ENCODE results near the gene GBX1.

The GBX1 gene

DNA sequence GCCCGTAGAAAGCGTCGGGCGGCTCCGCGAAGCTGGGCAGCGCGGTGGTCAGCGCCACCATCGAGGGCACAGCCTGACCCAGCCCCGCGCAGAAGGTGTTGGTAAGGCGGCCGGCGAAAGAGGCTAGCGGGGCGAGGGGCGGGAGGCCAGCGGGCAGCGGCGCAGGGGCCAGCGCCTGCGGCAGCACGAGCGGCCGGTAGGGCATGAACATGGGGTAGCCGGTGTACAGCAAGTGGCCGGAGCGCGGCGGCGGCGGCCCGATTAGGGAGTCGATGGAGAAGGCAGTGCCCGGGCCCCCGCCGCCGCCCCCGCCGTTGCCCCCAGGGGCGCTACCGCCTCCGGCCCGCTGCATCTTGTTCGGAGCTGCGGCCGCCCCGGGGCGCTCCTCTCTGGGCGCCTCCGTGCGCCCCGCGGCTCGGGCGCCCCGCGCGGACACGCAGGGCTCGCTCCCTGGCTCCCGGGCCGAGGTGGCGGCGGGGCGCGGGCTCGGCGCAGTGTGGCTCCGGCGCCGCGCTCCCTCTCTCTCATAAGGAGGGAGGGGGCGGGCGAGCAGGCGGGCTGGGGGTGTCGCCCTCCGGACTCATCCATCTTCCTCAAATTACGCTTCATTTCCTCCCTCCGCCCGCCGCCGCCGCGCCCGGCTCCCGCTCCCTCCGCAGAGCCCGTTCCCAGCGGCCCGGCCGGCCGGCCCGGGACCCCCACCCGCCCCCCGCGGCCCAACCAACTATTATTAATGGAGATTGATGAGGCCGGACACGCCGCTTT lies at the start of gene GBX1:
Gene GBX1 (minus strand): TSS at position 498 of the 765 bp plus-strand sequence. CDS start 146 bp downstream, at position 352.
- no peak for DNase-seq (ENCODE audit: low spot score)

DNA sequence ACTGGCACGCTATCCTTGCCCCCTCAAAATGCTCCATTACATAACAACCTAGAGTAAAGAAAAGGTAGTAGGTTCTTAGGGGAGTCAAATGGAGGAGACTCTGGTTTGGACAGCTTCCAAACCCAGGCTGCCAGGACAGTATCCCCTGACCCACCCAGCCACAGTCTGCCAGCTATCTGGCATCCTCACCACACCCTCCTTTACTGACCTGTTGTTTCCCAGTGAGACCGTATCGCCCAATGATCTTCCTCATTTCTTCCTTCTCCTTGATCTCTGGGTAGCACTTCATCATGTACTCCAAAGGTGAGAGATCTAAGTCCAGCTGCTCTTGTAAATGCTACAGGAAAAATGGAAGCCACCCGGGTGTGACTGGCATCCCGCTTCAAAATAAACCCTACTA lies 47.9 kb upstream of the GBX1 start:
- FAIRE-seq = no peak
- DNase-seq (ENCODE audit: low spot score) = no peak

More for the DNA sequence above, at the start of gene GBX1:
- FAIRE-seq = no peak

DNA sequence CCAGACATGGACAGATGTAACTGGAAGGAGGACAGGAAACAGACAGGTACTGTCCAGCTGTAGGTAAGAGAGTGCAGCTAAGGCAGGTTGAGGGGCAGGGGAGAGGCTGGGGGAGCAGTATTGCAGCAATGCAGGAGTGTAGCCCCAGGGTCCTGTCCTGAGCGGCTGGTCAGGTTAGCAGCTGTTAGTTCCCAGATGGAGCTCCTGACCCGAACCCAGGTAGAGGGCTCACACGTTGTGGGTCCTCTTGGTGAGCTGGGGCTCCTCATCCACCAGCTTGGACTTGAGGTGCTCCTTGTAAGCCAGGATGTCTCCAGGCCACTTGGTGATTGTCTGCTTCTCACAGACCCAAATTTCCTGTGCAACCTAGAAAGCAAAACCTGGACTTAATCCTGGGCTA lies 46.3 kb upstream of the GBX1 start:
- DNase-seq (ENCODE audit: low spot score) (no peak), FAIRE-seq (no peak)

DNA sequence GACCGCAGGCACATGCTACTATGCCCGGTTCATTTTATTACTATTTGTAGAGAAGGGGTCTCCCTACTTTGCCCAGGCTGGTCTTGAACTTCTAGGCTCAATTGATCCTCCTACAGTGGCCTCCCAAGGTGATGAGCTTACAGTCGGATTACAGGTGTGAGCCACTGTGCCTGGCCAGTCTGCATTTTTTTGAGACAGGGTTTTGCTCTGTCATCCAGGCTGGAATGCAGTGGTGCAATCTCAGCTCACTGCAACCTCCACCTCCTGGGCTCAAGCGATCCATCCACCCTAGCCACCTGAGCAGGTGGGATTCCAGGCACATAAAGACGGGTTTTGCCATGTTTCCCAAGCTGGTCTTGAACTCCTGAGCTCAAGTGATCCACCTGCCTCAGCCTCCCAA lies 45.1 kb upstream of the GBX1 start:
- DNase-seq (ENCODE audit: low spot score) = no peak

DNA sequence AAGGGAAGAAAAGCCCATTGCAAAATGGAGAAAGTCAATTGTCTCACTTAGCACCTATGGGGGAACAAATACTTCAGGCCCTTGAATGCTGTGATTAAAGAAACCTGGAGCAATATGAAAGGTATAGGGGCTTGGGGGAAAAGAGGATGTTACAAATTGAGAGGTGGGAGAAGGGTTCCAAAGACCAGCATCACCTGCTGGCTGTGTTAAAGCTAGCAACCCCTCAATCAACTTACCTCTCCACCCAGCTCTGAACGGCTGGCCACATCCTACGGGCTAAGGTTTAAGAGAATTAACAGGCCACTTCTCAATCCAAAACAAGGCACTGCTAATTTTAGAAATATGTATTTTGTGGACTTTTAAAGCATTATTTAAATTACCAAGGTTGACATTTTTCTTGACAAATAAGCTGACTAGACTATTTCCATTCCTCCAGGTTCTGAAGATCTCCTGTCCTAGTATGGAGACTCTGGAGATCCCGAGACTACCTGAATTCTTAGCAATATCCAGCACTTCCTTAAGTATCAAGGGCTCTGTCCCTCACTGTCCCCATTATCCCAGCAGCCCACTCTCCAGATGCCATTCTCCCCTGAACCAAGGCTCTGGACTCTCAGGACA lies 43.8 kb upstream of the GBX1 start:
- no peak for FAIRE-seq

More for the DNA sequence above, 45.1 kb upstream of the GBX1 start:
- no peak for FAIRE-seq

DNA sequence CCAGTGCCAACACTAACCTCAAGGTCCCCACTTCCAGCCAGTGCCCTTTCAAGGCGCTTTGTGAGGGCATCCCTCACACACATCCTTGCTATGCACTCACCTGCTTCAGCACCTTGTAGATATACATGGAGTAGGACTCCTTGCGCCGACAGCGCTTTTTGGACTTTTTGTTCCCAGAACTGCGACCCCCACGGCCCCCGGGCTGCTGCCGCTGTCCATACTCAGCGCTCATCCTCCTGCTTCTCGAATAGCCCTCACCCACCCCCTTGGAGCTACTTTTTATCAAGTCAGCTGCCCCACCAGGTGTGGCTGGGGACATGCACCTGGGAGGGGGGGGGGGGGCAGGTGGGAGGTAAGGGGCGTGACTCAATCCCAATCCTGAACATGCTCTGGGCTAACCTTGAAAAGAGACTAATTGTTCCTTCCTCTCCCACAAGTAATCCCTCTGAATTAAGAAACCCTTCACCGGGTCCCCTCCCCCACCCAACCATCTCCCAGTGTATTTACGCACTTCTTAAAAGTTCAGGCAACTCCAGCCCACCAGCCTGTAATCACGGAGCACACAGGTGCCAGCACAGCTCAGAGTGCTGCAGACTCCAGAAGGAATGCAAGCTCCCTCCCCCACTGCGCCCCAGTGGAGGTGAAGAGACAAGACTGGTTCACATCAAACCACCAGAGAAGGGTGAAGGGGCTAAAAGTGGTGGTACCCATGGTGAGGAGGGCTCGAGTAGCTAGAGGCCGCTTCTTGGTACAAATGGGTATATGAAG lies 42.8 kb upstream of the GBX1 start, which contains the start of gene H2BK1:
Gene H2BK1 (minus strand): TSS at position 402 of the 768 bp plus-strand sequence. CDS start 170 bp downstream, at position 232.
- DNase-seq (ENCODE audit: low spot score) (no peak), FAIRE-seq (no peak)

More for the DNA sequence above, 43.8 kb upstream of the GBX1 start:
- DNase-seq (ENCODE audit: low spot score) = no peak

DNA sequence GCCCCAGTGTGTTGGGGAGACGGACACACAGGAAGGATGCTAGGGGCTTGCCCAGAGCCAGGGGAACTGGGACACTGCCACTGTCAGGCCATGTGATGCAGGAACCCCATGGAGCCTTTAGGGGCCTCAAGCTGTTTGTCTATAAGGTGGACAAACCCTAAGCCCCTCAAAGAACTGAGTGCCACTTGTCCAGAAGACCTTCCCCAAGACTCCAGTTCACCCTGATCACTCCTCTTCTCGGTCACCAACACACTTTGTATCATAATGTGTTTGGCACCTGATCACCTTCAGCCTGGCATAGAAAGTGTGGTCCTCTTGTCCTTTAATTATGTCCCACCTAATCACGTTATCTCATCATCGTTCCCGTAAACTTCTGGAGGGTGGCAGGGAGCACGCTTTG lies 42.1 kb upstream of the GBX1 start:
- FAIRE-seq (no peak), DNase-seq (ENCODE audit: low spot score) (no peak)

DNA sequence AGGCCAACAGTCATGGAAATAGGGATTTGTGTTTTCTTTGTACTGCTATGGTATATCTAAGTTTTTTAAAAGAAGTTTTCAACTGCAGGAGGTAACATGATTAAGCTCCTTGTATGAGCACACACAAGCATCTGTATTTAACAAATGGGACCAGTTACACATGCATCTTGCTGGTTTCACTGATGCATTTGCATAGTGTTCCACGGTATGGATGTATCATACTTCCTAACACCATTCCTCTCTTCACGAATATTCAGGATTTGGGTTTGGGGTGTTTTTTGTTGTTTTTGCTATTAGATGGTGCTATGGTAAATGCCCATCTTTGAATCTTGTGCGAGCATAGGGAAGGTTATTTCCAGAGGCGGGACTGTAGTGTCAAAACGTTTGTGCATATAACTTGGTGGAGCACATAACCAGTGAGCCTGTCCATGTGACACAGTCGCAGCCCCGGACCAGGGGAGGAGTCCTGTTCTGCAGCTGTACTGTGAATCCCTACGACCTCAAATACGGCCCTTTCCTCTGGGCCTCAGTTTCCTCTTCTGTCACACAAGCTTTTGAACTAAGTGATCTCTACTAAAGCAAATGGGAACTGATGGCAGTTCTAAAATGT lies 40.9 kb upstream of the GBX1 start:
- FAIRE-seq = no peak
- DNase-seq (ENCODE audit: low spot score) = no peak

DNA sequence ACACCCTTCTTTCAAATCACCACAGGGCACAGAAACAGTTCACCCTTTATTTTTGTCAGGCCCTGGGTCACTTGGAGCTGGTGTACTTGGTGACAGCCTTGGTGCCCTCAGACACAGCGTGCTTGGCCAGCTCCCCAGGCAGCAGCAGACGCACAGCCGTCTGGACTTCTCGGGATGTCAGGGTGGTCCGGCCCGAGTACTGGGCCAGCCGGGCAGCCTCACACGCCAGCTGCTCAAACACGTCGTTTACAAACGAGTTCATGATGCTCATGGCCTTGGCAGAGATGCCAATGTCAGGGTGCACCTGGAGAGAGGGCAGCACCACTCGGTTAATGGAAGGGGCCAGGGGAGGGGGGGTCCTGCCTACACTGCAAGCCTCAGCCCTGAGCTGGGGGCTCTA lies 40.3 kb upstream of the GBX1 start:
- DNase-seq (ENCODE audit: low spot score) = no peak
- FAIRE-seq = no peak

DNA sequence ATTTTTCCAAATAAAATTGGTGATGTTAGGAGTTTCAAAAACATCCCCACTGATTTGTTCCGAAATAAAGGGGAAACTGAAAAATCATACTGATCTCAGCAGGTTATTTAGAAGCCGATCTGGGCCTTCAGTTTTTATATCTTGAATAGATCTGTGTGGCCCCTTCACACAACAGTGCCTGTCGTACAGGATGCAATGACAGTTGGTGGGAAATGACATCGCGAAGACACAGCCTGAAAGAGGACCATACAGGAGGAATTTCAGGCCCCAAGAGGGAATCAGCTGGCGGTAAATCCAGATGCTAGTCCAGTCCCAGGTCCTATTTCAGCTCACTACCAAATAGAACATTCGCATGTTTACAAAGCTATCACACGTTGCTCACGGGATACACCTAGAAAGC lies 39.8 kb upstream of the GBX1 start:
- DNase-seq (ENCODE audit: low spot score) = no peak
- FAIRE-seq = no peak

DNA sequence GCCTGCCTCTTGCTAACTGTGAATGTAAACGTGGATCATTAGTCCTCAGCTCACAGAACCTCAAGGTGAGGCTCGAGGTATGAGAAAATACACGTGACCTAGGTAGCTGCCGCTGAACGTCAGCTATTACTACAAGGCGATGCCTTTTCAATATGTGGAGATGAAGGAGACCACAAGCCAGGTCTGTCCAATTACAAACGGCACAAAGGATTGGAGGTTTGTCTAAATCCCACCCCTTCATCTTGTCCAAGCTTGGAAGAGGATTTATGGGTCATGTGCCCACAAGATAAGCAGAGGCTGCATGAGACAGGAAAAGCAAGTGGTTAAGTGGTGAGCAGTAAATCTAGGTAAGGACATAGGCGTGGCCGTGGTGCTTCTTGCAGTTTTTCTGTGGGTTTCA lies 39.4 kb upstream of the GBX1 start:
- no peak for DNase-seq (ENCODE audit: low spot score)
- FAIRE-seq = no peak

DNA sequence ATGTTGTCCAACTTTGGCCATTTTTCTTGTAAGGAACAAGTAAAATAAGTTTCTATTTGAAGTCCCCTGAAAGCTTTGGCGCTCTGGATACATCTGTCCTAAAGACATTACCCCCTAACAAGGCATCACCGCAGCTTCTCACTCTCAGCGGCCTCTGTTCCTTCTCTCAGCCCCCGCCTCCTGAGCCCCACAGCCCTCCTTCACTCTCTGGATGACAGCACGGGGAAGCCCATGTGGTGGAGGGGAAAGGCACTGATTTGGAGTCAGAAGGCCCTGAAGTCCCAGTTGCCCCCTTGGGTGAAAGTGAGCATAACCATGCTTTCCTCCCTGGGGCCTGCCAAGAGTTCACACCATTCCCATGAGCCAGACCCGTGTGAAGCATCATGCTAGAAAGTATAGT lies 38.2 kb upstream of the GBX1 start:
- DNase-seq (ENCODE audit: low spot score) (no peak), FAIRE-seq (no peak)

DNA sequence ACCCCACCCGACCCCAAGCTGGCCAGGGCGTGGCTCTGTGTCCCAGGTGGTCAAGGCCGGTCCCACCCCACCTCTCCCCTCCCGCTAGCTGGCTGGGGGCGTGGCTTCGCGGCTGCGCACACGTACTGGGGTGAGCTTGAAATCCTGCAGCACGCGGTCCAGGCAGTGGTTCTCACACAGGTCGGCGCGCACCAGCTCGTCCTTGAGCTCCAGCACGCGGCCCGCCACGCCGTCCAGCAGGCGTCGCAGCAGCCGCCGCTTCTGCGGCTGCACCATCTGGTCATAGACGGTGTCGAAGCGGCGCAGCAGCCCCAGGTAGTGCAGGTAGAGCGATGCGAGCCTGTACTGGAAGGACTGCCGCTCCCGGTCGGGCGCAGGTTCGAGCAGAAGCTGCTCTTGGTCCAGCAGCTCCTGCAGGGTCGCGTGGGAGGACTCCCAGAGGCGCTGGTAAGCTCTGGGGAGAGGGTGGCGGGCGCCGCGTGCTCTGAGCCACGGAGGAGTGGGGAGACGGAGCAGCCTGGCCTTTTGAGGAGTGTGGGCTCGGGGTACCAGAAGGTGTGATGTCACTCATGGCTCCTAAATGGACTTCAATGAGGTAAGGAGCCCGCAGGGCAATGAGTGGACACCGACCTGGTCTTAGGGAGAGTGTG lies 37.0 kb upstream of the GBX1 start:
- FAIRE-seq (no peak), DNase-seq (ENCODE audit: low spot score) (no peak)

DNA sequence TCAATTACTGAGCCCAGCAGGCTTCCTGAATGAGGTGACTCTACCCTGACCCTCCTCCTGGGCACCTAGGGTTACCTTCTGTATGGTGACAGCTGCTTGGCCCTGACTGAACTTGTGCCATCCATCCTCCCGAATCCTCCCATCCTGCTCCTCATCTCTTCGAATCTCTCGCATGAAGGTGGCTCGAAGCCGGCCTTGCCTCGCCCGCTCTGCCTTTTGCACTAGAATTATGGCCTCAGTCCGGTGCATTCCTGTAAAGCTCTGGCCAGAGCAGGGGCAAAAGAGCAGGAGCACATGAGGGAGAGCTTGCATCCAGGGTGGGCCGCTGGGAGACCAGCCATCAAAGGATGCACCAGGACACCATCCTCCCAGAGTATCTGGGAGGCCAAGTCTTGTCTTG lies 35.3 kb upstream of the GBX1 start:
- no peak for FAIRE-seq
- no peak for DNase-seq (ENCODE audit: low spot score)

DNA sequence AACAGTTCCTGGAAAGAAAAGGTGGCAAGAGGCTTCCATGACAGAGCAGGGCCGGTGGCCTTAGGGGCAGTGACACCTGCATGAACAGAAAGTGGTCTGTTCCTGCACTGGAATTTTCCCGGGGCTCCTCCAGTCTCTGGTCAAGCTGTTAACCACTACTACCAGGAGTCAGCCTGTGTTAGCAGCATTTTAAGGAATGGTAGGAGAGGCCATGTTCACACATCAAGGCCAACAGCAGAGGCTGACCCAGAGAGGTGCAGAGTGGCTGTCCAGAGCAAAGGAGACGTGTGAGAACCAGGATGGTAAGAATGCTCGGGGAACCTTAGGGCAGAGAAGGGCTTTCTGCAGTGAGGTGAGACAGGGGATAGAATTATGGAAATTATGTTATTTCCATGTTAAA lies 34.3 kb upstream of the GBX1 start:
- FAIRE-seq = no peak

DNA sequence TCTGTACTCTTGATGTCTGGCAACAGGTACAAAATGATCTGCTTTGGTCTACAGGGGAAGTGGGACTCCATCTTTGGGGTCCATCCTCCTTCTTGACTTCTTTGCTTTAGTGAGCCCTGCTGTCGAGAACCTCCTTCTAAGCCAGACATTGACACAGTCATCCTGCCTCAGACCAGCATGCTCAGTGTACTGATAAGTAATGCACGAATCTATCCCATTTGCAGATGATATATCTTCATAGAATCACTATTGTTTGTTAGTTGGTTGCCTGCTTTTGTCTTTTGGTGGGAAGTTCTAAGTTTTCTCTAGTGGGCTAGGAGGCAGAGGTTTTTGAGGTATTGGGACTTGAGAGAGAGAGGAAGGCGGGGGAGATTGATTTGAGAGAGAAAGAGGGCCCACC lies 33.9 kb upstream of the GBX1 start:
- DNase-seq (ENCODE audit: low spot score) (no peak), FAIRE-seq (no peak)

More for the DNA sequence above, 34.3 kb upstream of the GBX1 start:
- no peak for DNase-seq (ENCODE audit: low spot score)

DNA sequence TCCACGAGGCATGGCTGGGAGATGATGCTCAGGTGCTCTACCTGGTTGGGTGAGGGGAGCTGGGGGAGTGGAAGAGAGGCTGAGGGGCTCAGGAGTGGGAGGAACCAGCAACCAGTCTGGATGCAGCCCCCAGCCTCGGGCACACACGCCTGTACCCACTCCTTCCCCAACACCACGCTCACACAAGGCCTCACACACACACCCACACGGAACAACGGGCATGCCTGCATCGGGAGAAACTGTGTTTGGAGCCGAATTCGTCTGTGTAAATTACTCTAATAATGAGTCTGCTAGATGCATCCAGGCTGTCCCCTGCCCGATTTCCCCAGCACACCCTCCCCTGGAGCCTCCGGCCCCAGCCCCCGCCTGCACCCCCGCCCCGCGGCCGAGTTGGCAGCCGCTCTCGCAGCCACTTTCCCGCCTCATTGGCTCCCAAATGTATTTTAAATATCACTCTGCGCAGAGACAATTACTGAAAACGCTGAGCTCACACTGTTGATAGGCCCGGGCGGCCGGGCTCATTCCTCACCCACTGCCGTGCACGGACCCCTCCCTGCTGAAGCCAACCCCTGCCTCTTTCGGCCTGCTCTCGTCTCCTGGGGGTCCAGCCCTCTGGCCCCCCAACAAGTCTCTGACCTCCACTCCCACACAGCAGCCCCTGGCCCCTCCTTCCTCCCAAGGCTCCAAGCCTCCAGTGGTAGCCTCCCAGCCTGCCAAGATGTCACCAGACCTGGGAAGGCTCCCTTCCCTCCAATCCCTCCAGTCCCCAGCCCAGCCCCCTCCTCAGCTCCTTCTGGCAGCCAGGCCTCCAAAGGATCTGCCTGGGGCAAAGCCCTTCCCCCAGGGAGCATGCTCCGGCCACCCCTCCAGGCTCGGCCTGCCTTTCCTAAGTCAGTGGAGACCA lies 31.7 kb upstream of the GBX1 start:
- FAIRE-seq = no peak
- DNase-seq (ENCODE audit: low spot score) = no peak

DNA sequence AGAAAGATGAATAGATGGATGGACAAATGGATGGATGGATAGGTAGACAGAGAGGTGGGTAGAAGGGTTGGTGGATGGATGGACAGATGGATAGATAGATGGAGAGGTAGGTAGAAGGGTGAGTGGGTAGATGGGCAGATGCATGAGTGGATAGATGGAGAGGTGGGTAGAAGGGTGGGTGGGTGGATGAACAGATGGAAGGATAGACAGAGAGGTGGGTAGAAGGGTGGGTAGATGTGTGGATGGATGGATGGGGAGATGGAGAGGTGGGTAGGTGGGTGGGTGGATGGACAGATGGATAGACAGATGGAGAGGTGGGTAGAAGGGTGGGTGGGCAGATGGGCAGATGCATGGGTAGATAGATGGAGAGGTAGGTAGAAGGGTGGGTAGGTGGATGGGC lies 30.4 kb upstream of the GBX1 start:
- FAIRE-seq = no peak
- DNase-seq (ENCODE audit: low spot score) = no peak

DNA sequence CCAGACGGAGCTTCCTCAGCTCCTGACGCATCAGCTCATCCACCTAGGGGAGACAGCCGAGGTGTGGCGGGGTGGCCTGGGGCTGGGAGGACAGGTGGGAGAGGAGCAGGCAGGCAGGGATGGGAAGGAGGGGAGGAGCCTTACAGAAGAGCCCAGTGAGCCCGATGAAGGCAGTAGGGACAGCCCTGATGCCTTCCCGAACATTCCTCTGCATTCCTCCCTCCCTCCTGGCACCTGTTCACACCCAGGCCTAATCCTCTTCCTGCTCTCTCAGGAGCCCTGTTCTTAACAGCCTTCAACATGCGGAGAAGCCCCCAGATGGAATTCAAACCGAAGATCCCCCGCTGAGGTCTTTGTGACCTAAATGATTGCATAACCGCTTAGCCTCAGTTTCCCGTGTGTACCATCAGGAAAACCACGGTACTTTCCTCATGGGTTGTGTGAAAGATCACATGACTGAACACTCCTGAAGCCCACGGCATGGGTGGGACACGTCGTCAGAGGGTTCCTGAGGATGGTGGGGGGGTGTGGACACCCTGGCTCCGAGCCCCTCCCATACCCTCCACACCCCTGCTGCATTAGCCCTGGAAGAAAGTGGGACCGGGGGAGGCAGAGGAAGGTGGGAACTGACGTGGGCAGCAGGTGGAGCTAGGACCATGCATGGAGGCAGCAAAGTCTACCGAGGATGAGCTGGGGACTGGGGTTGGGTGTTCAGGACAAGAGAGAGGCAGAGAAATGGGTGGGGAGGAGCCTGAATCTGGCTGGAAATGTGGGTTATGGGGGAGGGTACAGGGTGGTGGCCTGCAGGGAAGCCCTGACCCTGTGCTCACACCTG lies 28.3 kb upstream of the GBX1 start:
- FAIRE-seq (no peak), DNase-seq (ENCODE audit: low spot score) (no peak)

Data from RCC 7860 (cell line).